HL-60 (cell line): ENCODE measurements around the gene BCL6.

Source experiments
- CTCF ChIP-seq: IDR thresholded peaks from one replicate; pipeline ENCODE4 v1.5.1; 2011; ENCODE audit warnings: low read length, control low read depth, inconsistent platforms; ENCODE audit not compliant: insufficient read depth
- GABPA ChIP-seq: IDR thresholded peaks from 2 replicates; pipeline ENCODE4 v1.6.1; 2012; ENCODE audit warnings: low read depth
- POLR2AphosphoS5 ChIP-seq: IDR thresholded peaks from 2 replicates; pipeline ENCODE4 v1.6.1; 2012; ENCODE audit warnings: low read depth
- REST ChIP-seq: IDR thresholded peaks from 2 replicates; pipeline ENCODE4 v1.6.1; 2012; ENCODE audit warnings: low read depth; ENCODE audit not compliant: insufficient replicate concordance

- TF ChIP-seq CTCF, result no peak
- no peak for TF ChIP-seq GABPA
- no peak for TF ChIP-seq POLR2AphosphoS5
- TF ChIP-seq REST, result no peak
Observed at GRCh38 chr3:187722206-187722612, 23.1 kb downstream of the BCL6 start.
